Parathyroid adenoma (tissue), 2 donors: ENCODE results near the gene ANKRD40CL.

ENCODE experiments used
- H2AFZ ChIP-seq: fragments of 300-600 bp; sonication (generic); one replicate; pipeline ENCODE4 v1.7.0; 2017; ENCODE audit warnings: antibody characterized with exemption, mild to moderate bottlenecking
- H3K27ac ChIP-seq: fragments of 300-600 bp; sonication (generic); one replicate; pipeline ENCODE4 v1.7.0; 2017
- H3K27me3 ChIP-seq: fragments of 300-600 bp; sonication (generic); one replicate; pipeline ENCODE4 v1.7.0; 2017; ENCODE audit warnings: low read length; ENCODE audit not compliant: control insufficient read depth, insufficient read depth
- H3K36me3 ChIP-seq: fragments of 300-600 bp; sonication (generic); one replicate; pipeline ENCODE4 v1.7.0; 2017; ENCODE audit warnings: low read length; ENCODE audit not compliant: control insufficient read depth, insufficient read depth
- H3K4me1 ChIP-seq: fragments of 300-600 bp; sonication (generic); one replicate; pipeline ENCODE4 v1.7.0; 2017; ENCODE audit warnings: control low read depth
- H3K4me2 ChIP-seq: fragments of 300-600 bp; sonication (generic); one replicate; pipeline ENCODE4 v1.7.0; 2017; ENCODE audit warnings: low read length
- H3K4me3 ChIP-seq: fragments of 300-600 bp; sonication (generic); one replicate; pipeline ENCODE4 v1.7.0; 2017; ENCODE audit warnings: low read depth, low read length
- H3K79me2 ChIP-seq: fragments of 300-600 bp; sonication (generic); one replicate; pipeline ENCODE4 v1.7.0; 2017; ENCODE audit warnings: control low read depth
- H3K9ac ChIP-seq: fragments of 300-600 bp; sonication (generic); one replicate; pipeline ENCODE4 v1.7.0; 2017; ENCODE audit warnings: mild to moderate bottlenecking
- H3K9me3 ChIP-seq: fragments of 300-600 bp; sonication (generic); one replicate; pipeline ENCODE4 v1.7.0; 2017; ENCODE audit warnings: low read length; ENCODE audit not compliant: control insufficient read depth
- CTCF ChIP-seq: fragments of 300-600 bp; sonication (generic); IDR thresholded peaks from one replicate; pipeline ENCODE4 v1.7.0; 2017; ENCODE audit warnings: antibody characterized with exemption, mild to moderate bottlenecking
- donor health status: primary hyperparathyroidism.

ANKRD40CL gene

GRCh38 chr17:50803676-50804075 lies 36.4 kb upstream of the ANKRD40CL start:
- H3K9ac ChIP-seq = no peak overlapping the region
- TF ChIP-seq CTCF = no peak
- H3K79me2 ChIP-seq = no peaks in the 10 kb centered on the region
- H3K4me2 ChIP-seq = no peak overlapping the region
- H3K27me3 ChIP-seq = no peaks in the 10 kb centered on the region
- no peak overlapping the region for H2AFZ ChIP-seq
- no peaks in the 10 kb centered on the region for H3K36me3 ChIP-seq
- no peaks in the 10 kb centered on the region for H3K9me3 ChIP-seq
- no peaks in the 10 kb centered on the region for H3K4me1 ChIP-seq
- no peak overlapping the region for H3K27ac ChIP-seq
- H3K4me3 ChIP-seq = no peak overlapping the region

GRCh38 chr17:50802609-50803571 lies 35.6 kb upstream of the ANKRD40CL start:
- no peak overlapping the region for H3K27ac ChIP-seq
- no peaks in the 10 kb centered on the region for H3K4me1 ChIP-seq
- H3K27me3 ChIP-seq = no peaks in the 10 kb centered on the region
- no peak overlapping the region for H3K9ac ChIP-seq
- H3K79me2 ChIP-seq = no peaks in the 10 kb centered on the region
- no peak overlapping the region for H2AFZ ChIP-seq
- no peak for TF ChIP-seq CTCF
- H3K4me3 ChIP-seq = no peak overlapping the region
- no peak overlapping the region for H3K4me2 ChIP-seq
- no peaks in the 10 kb centered on the region for H3K9me3 ChIP-seq
- no peaks in the 10 kb centered on the region for H3K36me3 ChIP-seq

GRCh38 chr17:50800196-50800700 lies 32.9 kb upstream of the ANKRD40CL start:
- H3K9me3 ChIP-seq = no peaks in the 10 kb centered on the region
- H3K27me3 ChIP-seq = no peaks in the 10 kb centered on the region
- no peak overlapping the region for H3K27ac ChIP-seq
- H3K4me1 ChIP-seq = no peaks in the 10 kb centered on the region
- no peak overlapping the region for H3K4me2 ChIP-seq
- H3K9ac ChIP-seq = no peak overlapping the region
- no peak for TF ChIP-seq CTCF
- H3K79me2 ChIP-seq = no peaks in the 10 kb centered on the region
- H3K36me3 ChIP-seq = no peaks in the 10 kb centered on the region
- H2AFZ ChIP-seq = no peak overlapping the region
- no peak overlapping the region for H3K4me3 ChIP-seq

GRCh38 chr17:50799582-50799981 lies 32.3 kb upstream of the ANKRD40CL start:
- Histone ChIP-seq H2AFZ (no peak overlapping the region), H3K27me3 (no peaks in the 10 kb centered on the region), H3K36me3 (no peaks in the 10 kb centered on the region), H3K9ac (no peak overlapping the region), H3K79me2 (no peaks in the 10 kb centered on the region), H3K4me2 (no peak overlapping the region), H3K9me3 (no peaks in the 10 kb centered on the region), H3K4me3 (no peak overlapping the region), H3K27ac (no peak overlapping the region), H3K4me1 (no peaks in the 10 kb centered on the region)
- TF ChIP-seq CTCF = no peak
